ENCODE results near the gene SH2D3A.

SH2D3A gene

GRCh38 chr19:6736917-6737283 is 30.3 kb downstream of the SH2D3A start (continued):
- TF ChIP-seq ZNF658 (tag by site-specific recombination; IDR thresholded peaks at IDR 0.05): no peak
- no peak for TF ChIP-seq ZBTB49 (tag by site-specific recombination; IDR thresholded peaks at IDR 0.05; ENCODE audit: low read depth)
- no peak for TF ChIP-seq HIC1 (tag by site-specific recombination; IDR thresholded peaks at IDR 0.05)
- no peak for TF ChIP-seq ZNF140 (tag by site-specific recombination; IDR thresholded peaks at IDR 0.05)
- no peak for TF ChIP-seq ZNF677 (tag by site-specific recombination; IDR thresholded peaks at IDR 0.05)
- no peak for TF ChIP-seq ZNF362 (tag by site-specific recombination; IDR thresholded peaks at IDR 0.05)
- no peak for TF ChIP-seq ZXDB (tag by site-specific recombination; IDR thresholded peaks at IDR 0.05)
- no peak for TF ChIP-seq ZNF830 (tag by site-specific recombination; IDR thresholded peaks at IDR 0.05; ENCODE audit: low read depth)
- no peak for TF ChIP-seq RBAK (tag by site-specific recombination; IDR thresholded peaks at IDR 0.05)
- TF ChIP-seq ZNF416 (tag by site-specific recombination; IDR thresholded peaks at IDR 0.05): no peak
- no peak for TF ChIP-seq ZNF426 (tag by site-specific recombination; IDR thresholded peaks at IDR 0.05)
- TF ChIP-seq ZNF610 (tag by site-specific recombination; IDR thresholded peaks at IDR 0.05; ENCODE audit: borderline replicate concordance): no peak

- H3K9me3 ChIP-seq (ENCODE audit: control insufficient read depth, insufficient read depth, low read depth, low read length): no peaks in the 10 kb centered on the region
- H3K4me3 ChIP-seq (ENCODE audit: low read depth, low read length): peak overlapping the region; percentile 64
- H3K27ac ChIP-seq (ENCODE audit: extremely low read depth, low read depth, low read length): peak overlapping the region; percentile 78; the same call in 1 of the 2 replicates
- POLR2A ChIA-PET: interaction anchor here (0.5 to 1.1 kb wide), 8 partner anchors 21 to 366 kb away, joined by 3 to 4 read pairs (median 3); partner anchors contain the start of gene TNFSF9
- H3K36me3 ChIP-seq (ENCODE audit: control insufficient read depth in 2 of 2, insufficient read depth in 1 of 2, low read length in 2 of 2): peaks cover 0 to 26% of the 10 kb centered on the region in 2 experiments; a peak in 2 of 3 replicates
- CTCF ChIA-PET: interaction anchor here (0.6 to 4.8 kb wide), 9 partner anchors 9 to 611 kb away, joined by 3 to 49 read pairs (median 5); no protein-coding TSS in a partner anchor
- H3K4me1 ChIP-seq (ENCODE audit: control insufficient read depth, insufficient read depth, low read length): peaks cover 11% of the 10 kb centered on the region
- TF ChIP-seq ZNF658 (tag by site-specific recombination; IDR thresholded peaks at IDR 0.05): no peak
- no peak for TF ChIP-seq ZNF530 (tag by site-specific recombination; IDR thresholded peaks at IDR 0.05; ENCODE audit: low read depth)
- TF ChIP-seq ZSCAN23 (tag by site-specific recombination; IDR thresholded peaks at IDR 0.05): no peak
- no peak for TF ChIP-seq ZNF169 (tag by site-specific recombination; IDR thresholded peaks at IDR 0.05)
- no peak; the same call in 1 of the 2 replicates for TF ChIP-seq KLF8 (tag by site-specific recombination; IDR thresholded peaks at IDR 0.05)
- no peak for TF ChIP-seq KLF16 (tag by site-specific recombination; IDR thresholded peaks at IDR 0.05)
- TF ChIP-seq ZNF394 (tag by site-specific recombination; IDR thresholded peaks at IDR 0.05; ENCODE audit: borderline replicate concordance): peak; percentile 14; the same call in 1 of the 2 replicates
- no peak for TF ChIP-seq ZXDB (tag by site-specific recombination; IDR thresholded peaks at IDR 0.05)
- TF ChIP-seq PRDM10 (tag by site-specific recombination; IDR thresholded peaks at IDR 0.05): peak; percentile 93
- no peak for TF ChIP-seq SCRT1 (tag by site-specific recombination; IDR thresholded peaks at IDR 0.05; ENCODE audit: borderline replicate concordance)
- TF ChIP-seq ZNF580 (tag by site-specific recombination; IDR thresholded peaks at IDR 0.05): no peak
- TF ChIP-seq ZSCAN4 (tag by site-specific recombination; IDR thresholded peaks at IDR 0.05): no peak
- peak; percentile 40; the same call in 1 of the 2 replicates for TF ChIP-seq ZBTB20 (tag by site-specific recombination; IDR thresholded peaks at IDR 0.05)
- peak; percentile 7 for TF ChIP-seq GLIS2 (tag by site-specific recombination; IDR thresholded peaks at IDR 0.05)
- TF ChIP-seq ZNF223 (tag by site-specific recombination; IDR thresholded peaks at IDR 0.05): no peak
Observed at GRCh38 chr19:6736169-6736916, 30.9 kb downstream of the SH2D3A start.

Measured in HEK293 (cell line).